ENCODE measurements around the gene SCARF2.

GRCh38 chr22:20428496-20429253 is 8.9 kb downstream of the SCARF2 start:
- TF ChIP-seq CTCF (IDR thresholded peaks at IDR 0.05; ENCODE audit: poor library complexity, severe bottlenecking) (no peak), EZH2 (IDR thresholded peaks at IDR 0.05; ENCODE audit: borderline replicate concordance, insufficient read depth, low read length, poor library complexity, severe bottlenecking) (no peak), POLR2AphosphoS5 (IDR thresholded peaks at IDR 0.05) (no peak), RAD21 (conservative IDR thresholded peaks at IDR 0.05) (no peak), MXI1 (conservative IDR thresholded peaks at IDR 0.05; ENCODE audit: poor library complexity, severe bottlenecking) (no peak), EP300 (conservative IDR thresholded peaks at IDR 0.05; ENCODE audit: poor library complexity, severe bottlenecking) (no peak), SMC3 (conservative IDR thresholded peaks at IDR 0.05; ENCODE audit: poor library complexity) (no peak)
- TF ChIP-seq, protein P1, sequence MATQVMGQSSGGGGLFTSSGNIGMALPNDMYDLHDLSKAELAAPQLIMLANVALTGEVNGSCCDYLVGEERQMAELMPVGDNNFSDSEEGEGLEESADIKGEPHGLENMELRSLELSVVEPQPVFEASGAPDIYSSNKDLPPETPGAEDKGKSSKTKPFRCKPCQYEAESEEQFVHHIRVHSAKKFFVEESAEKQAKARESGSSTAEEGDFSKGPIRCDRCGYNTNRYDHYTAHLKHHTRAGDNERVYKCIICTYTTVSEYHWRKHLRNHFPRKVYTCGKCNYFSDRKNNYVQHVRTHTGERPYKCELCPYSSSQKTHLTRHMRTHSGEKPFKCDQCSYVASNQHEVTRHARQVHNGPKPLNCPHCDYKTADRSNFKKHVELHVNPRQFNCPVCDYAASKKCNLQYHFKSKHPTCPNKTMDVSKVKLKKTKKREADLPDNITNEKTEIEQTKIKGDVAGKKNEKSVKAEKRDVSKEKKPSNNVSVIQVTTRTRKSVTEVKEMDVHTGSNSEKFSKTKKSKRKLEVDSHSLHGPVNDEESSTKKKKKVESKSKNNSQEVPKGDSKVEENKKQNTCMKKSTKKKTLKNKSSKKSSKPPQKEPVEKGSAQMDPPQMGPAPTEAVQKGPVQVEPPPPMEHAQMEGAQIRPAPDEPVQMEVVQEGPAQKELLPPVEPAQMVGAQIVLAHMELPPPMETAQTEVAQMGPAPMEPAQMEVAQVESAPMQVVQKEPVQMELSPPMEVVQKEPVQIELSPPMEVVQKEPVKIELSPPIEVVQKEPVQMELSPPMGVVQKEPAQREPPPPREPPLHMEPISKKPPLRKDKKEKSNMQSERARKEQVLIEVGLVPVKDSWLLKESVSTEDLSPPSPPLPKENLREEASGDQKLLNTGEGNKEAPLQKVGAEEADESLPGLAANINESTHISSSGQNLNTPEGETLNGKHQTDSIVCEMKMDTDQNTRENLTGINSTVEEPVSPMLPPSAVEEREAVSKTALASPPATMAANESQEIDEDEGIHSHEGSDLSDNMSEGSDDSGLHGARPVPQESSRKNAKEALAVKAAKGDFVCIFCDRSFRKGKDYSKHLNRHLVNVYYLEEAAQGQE (IDR thresholded peaks at IDR 0.05; ENCODE audit: borderline replicate concordance): no peak

Data from neural cell (in vitro differentiated cells).